IMR-90 (cell line): ENCODE results near the gene CDK5RAP3. TPM values are rescaled to one million over a fixed set of nuclear protein-coding genes. Genes with fewer than 3 reads are reported as not detected.

Experiments used
- ATAC-seq: fragments of 200-7000 bp; cut with Tn5 transposase; 2 replicates; pipeline ENCODE4 v1.9.1; 2020; ENCODE audit warnings: low read depth, mild to moderate bottlenecking, moderate library complexity
- BruUV-seq: library from RNA; stranded (reverse); fragments of 400-500 nt; replicated peaks from 2 replicates; lab custom pipeline; 2021; lab: Mats Ljungman, UMichigan
- CTCF ChIA-PET: fragments of 300-600 bp; formaldehyde crosslinking; extraction: SDS; loops from one replicate; lab custom pipeline; 2021; ENCODE audit warnings: antibody characterized with exemption; lab: Yijun Ruan, JAX
- POLR2A ChIA-PET: fragments of 300-600 bp; sonication (Branson Sonifier 250); formaldehyde crosslinking; loops from one replicate; lab custom pipeline; 2022; ENCODE audit warnings: antibody characterized with exemption; ENCODE audit not compliant: unreplicated experiment; lab: Charles Lee
- DNase-seq: peaks from one replicate; pipeline ENCODE4 v3.0.0; 2013
- H2AFZ ChIP-seq: replicated peaks from 2 replicates; pipeline ENCODE3; 2013; ENCODE audit warnings: low read length, mild to moderate bottlenecking; ENCODE audit not compliant: poor library complexity
- H2AK5ac ChIP-seq: 2 replicates; pipeline ENCODE4 v1.6.1; 2013; ENCODE audit warnings: low read depth, low read length, inconsistent platforms
- H2AK9ac ChIP-seq: replicated peaks from 2 replicates; pipeline ENCODE3; 2013; ENCODE audit warnings: mild to moderate bottlenecking, low read depth, low read length, moderate library complexity; ENCODE audit not compliant: poor library complexity
- H2BK120ac ChIP-seq: 2 replicates; pipeline ENCODE4 v1.6.1; 2013; ENCODE audit warnings: low read depth, low read length, inconsistent platforms
- H2BK15ac ChIP-seq: 3 replicates; pipeline ENCODE4 v1.6.1; 2013; ENCODE audit warnings: low read depth, low read length, inconsistent platforms
- H2BK20ac ChIP-seq: 2 replicates; pipeline ENCODE4 v1.6.1; 2013; ENCODE audit warnings: low read depth, mild to moderate bottlenecking, inconsistent platforms, low read length, moderate library complexity
- H2BK5ac ChIP-seq: 2 replicates; pipeline ENCODE4 v1.6.1; 2013; ENCODE audit warnings: mild to moderate bottlenecking, low read depth, low read length, inconsistent platforms; ENCODE audit not compliant: poor library complexity, severe bottlenecking
- H3K14ac ChIP-seq: replicated peaks from 2 replicates; pipeline ENCODE4 v1.6.1; 2013; ENCODE audit warnings: low read depth, low read length, inconsistent platforms
- H3K18ac ChIP-seq: 2 replicates; pipeline ENCODE4 v1.6.1; 2013; ENCODE audit warnings: low read depth, low read length, control low read depth
- H3K23ac ChIP-seq: 2 replicates; pipeline ENCODE4 v1.6.1; 2013; ENCODE audit warnings: low read depth, low read length, inconsistent platforms
- H3K27ac ChIP-seq: 2 replicates; pipeline ENCODE4 v1.5.1; 2013; ENCODE audit warnings: mild to moderate bottlenecking, control low read depth, low read length; ENCODE audit not compliant: insufficient read depth
- H3K27me3 ChIP-seq: 2 replicates; pipeline ENCODE4 v1.6.1; 2013; ENCODE audit warnings: low read length; ENCODE audit not compliant: control insufficient read depth, insufficient read depth
- H3K36me3 ChIP-seq: 2 replicates; pipeline ENCODE4 v1.6.1; 2013; ENCODE audit warnings: low read length, mixed read lengths; ENCODE audit not compliant: control insufficient read depth, insufficient read depth
- H3K4ac ChIP-seq: 2 replicates; pipeline ENCODE4 v1.6.1; 2013; ENCODE audit warnings: low read depth, low read length, inconsistent platforms
- H3K4me1 ChIP-seq: 2 replicates; pipeline ENCODE4 v1.6.1; 2013; ENCODE audit warnings: low read length, mixed read lengths; ENCODE audit not compliant: control insufficient read depth, insufficient read depth
- H3K4me2 ChIP-seq: 2 replicates; pipeline ENCODE4 v1.6.1; 2013; ENCODE audit warnings: low read depth, mild to moderate bottlenecking, control low read depth, low read length, moderate library complexity
- H3K4me3 ChIP-seq: 2 replicates; pipeline ENCODE4 v1.5.1; 2013; ENCODE audit warnings: low read depth, mild to moderate bottlenecking, control low read depth, low read length, moderate library complexity; ENCODE audit not compliant: insufficient read depth
- H3K56ac ChIP-seq: 2 replicates; pipeline ENCODE4 v1.6.1; 2013; ENCODE audit warnings: low read length, inconsistent platforms; ENCODE audit not compliant: insufficient read depth; ENCODE audit errors: extremely low read depth
- H3K79me1 ChIP-seq, 2 experiments: 2 replicates each; pipeline ENCODE4 v1.6.1; 2013; ENCODE audit warnings: low read length in 2 of 2, inconsistent platforms in 1 of 2, low read depth in 1 of 2
- H3K9ac ChIP-seq: 2 replicates; pipeline ENCODE4 v1.6.1; 2013; ENCODE audit warnings: low read depth, low read length, control low read depth
- H3K9me1 ChIP-seq: 2 replicates; pipeline ENCODE4 v1.6.1; 2013; ENCODE audit warnings: low read length, inconsistent platforms; ENCODE audit not compliant: insufficient read depth
- H3K9me3 ChIP-seq: 2 replicates; pipeline ENCODE4 v1.6.1; 2013; ENCODE audit warnings: low read length; ENCODE audit not compliant: control insufficient read depth, insufficient read depth
- H4K20me1 ChIP-seq: 2 replicates; pipeline ENCODE4 v1.6.1; 2013; ENCODE audit warnings: low read length, inconsistent platforms; ENCODE audit not compliant: insufficient read depth
- H4K5ac ChIP-seq: 2 replicates; pipeline ENCODE4 v1.6.1; 2013; ENCODE audit warnings: mild to moderate bottlenecking, low read depth, low read length, control low read depth
- H4K8ac ChIP-seq, 2 experiments: 2 replicates each; pipeline ENCODE4 v1.6.1; 2013; ENCODE audit warnings: low read depth in 2 of 2, low read length in 2 of 2, control low read depth in 1 of 2, inconsistent platforms in 1 of 2
- H4K91ac ChIP-seq: 2 replicates; pipeline ENCODE4 v1.6.1; 2013; ENCODE audit warnings: low read depth, low read length, inconsistent platforms; ENCODE audit not compliant: insufficient read depth
- BHLHE40 ChIP-seq: fragments of 150-350 bp; IDR thresholded peaks from 2 replicates; pipeline ENCODE4 v1.6.1; 2016; ENCODE audit warnings: mild to moderate bottlenecking, low read depth, low read length
- CEBPB ChIP-seq: IDR thresholded peaks from 2 replicates; pipeline ENCODE4 v1.6.1; 2012; ENCODE audit warnings: low read depth, low read length, improper control_type of control experiment
- CHD1 ChIP-seq: IDR thresholded peaks from 2 replicates; pipeline ENCODE4 v1.6.1; 2012; ENCODE audit warnings: low read depth, low read length, improper control_type of control experiment
- CTCF ChIP-seq: conservative IDR thresholded peaks from 2 replicates; pipeline ENCODE4 v1.5.1; 2012; ENCODE audit warnings: mild to moderate bottlenecking, low read depth, low read length, improper control_type of control experiment
- ELK1 ChIP-seq: fragments of 150-350 bp; IDR thresholded peaks from 2 replicates; pipeline ENCODE4 v1.6.1; 2016; ENCODE audit warnings: low read depth, mild to moderate bottlenecking, low read length, moderate library complexity, borderline replicate concordance
- FOS ChIP-seq: fragments of 150-350 bp; IDR thresholded peaks from 2 replicates; pipeline ENCODE4 v1.6.1; 2016; ENCODE audit warnings: low read depth, low read length
- MAZ ChIP-seq: IDR thresholded peaks from 2 replicates; pipeline ENCODE4 v1.6.1; 2012; ENCODE audit warnings: low read depth, mild to moderate bottlenecking, low read length, improper control_type of control experiment, moderate library complexity, borderline replicate concordance
- POLR2A ChIP-seq: IDR thresholded peaks from 2 replicates; pipeline ENCODE4 v1.6.1; 2012; ENCODE audit warnings: mild to moderate bottlenecking, low read depth, low read length
- USF2 ChIP-seq: fragments of 150-350 bp; IDR thresholded peaks from 2 replicates; pipeline ENCODE4 v1.6.1; 2017; ENCODE audit warnings: mild to moderate bottlenecking, antibody characterized with exemption, low read length, low read depth
- WGBS, 2 experiments: methylation state at CpG; one replicate each; pipeline versions ENCODE4 v1.1.5 to v1.1.7; 2013; ENCODE audit warnings: missing lambda C conversion rate in 2 of 2; ENCODE audit not compliant: insufficient read length in 1 of 2; ENCODE audit errors: extremely low coverage in 2 of 2; 5-methylcytosine and 5-hydroxymethylcytosine counted together
- dilution Hi-C: fragments of 300-500 bp; cut with HindIII; formaldehyde crosslinking; loops from one replicate; pipeline ENCODE4 v1.14.3; 2018; ENCODE audit warnings: low sequenced_read_pairs; ENCODE audit not compliant: unreplicated experiment
- in situ Hi-C: fragments of 300-500 bp; cut with MboI; formaldehyde crosslinking; loops from 3 replicates; pipeline ENCODE4 v1.14.3; 2019; ENCODE audit warnings: low sequenced_read_pairs, inconsistent platforms, mixed read lengths
- intact Hi-C: fragments of 100-400 bp; cut with micrococcal nuclease; formaldehyde crosslinking; loops from 2 replicates; pipeline ENCODE4 v1.10.0; 2022
- polyA plus RNA-seq, 3 experiments: library from polyadenylated mRNA; depleted of rRNA; stranded (reverse); fragments of >200 nt; gene quantifications; 2 replicates each; pipeline ENCODE4 v1.2.3, GENCODE V29; 2012; ENCODE audit warnings: low replicate concordance in 1 of 3
- total RNA-seq: library from RNA; depleted of rRNA; stranded (reverse); fragments of >200 nt; gene quantifications from 2 replicates; pipeline ENCODE4 v1.2.3, GENCODE V29; 2012

CDK5RAP3 gene
- total and polyA plus RNA-seq, 2 of the 4 experiments (the other 2 are of a cell fraction) = 75.3 to 153 TPM

GRCh38 chr17:47989159-47989558, 18.2 kb downstream of the CDK5RAP3 start:
- Histone ChIP-seq H4K5ac (no peak overlapping the region), H3K4me2 (no peak overlapping the region), H3K56ac (no peak overlapping the region), H3K4me1 (peaks cover 9% of the 10 kb centered on the region), H3K27ac (no peak overlapping the region), H3K79me1 (no peaks in the 10 kb centered on the region), H3K4me3 (no peak overlapping the region), H3K9ac (no peak overlapping the region), H4K8ac (no peak overlapping the region), H4K91ac (no peak overlapping the region), H3K9me3 (no peaks in the 10 kb centered on the region), H2AFZ (no peak overlapping the region), H2BK5ac (no peak overlapping the region), H3K14ac (no peak overlapping the region), H2AK9ac (no peak overlapping the region), H3K36me3 (no peaks in the 10 kb centered on the region; the same call in 1 of the 2 replicates), H3K23ac (no peak overlapping the region), H3K18ac (no peak overlapping the region), H2BK120ac (no peak overlapping the region), H2AK5ac (no peak overlapping the region), H2BK20ac (no peak overlapping the region), H3K27me3 (peaks cover 5% of the 10 kb centered on the region; the same call in 1 of the 2 replicates), H2BK15ac (no peak overlapping the region), H3K4ac (no peak overlapping the region), H4K20me1 (no peaks in the 10 kb centered on the region), H3K9me1 (no peaks in the 10 kb centered on the region)
- dilution Hi-C loops = no loop called here
- CTCF ChIA-PET = interaction anchor here (1.5 kb wide), 1 partner anchor 28 kb away, joined by 3 read pairs; no protein-coding TSS in a partner anchor
- ATAC-seq = no peak
- no TSS peak for BruUV-seq
- in situ Hi-C loops = no loop called here
- POLR2A ChIA-PET = no interaction called here
- no peak for DNase-seq
- no CpG with 5 or more reads among the region's 10 CpGs for WGBS, 2 experiments
- intact Hi-C loops = no loop called here
- TF ChIP-seq USF2 (no peak), ELK1 (no peak), CHD1 (no peak), CTCF (no peak), MAZ (no peak), CEBPB (no peak), BHLHE40 (no peak), POLR2A (no peak), FOS (no peak)
